Activated T-cell treated with anti-CD3 and anti-CD28 coated beads, Interleukin-2, amount 50 U/mL, for 24 hours (primary cell): Measurements from ENCODE around the gene TRPC4AP.
A peak's percentile ranks its signal among the peaks of the same experiment; 100 is the strongest.

Experiments used
- DNase-seq: peaks from one replicate; pipeline ENCODE4 v3.0.0-alpha.2; 2020
- H3K27ac Mint-ChIP-seq: 2 replicates; pipeline ENCODE4 v1.8.0; 2020; ENCODE audit warnings: mild to moderate bottlenecking, mixed read lengths
- H3K27me3 Mint-ChIP-seq: 2 replicates; pipeline ENCODE4 v1.8.0; 2020; ENCODE audit warnings: mixed read lengths
- H3K36me3 Mint-ChIP-seq: 2 replicates; pipeline ENCODE4 v1.8.0; 2020; ENCODE audit warnings: low read depth, mixed read lengths
- H3K4me1 Mint-ChIP-seq: 2 replicates; pipeline ENCODE4 v1.8.0; 2020; ENCODE audit warnings: low read depth, mixed read lengths
- H3K4me3 Mint-ChIP-seq: 2 replicates; pipeline ENCODE4 v1.8.0; 2020; ENCODE audit warnings: mild to moderate bottlenecking, moderate library complexity, mixed read lengths
- H3K9me3 Mint-ChIP-seq: 2 replicates; pipeline ENCODE4 v1.8.0; 2020; ENCODE audit warnings: mixed read lengths

Gene TRPC4AP

GRCh38 chr20:34956041-34956458, 136.6 kb downstream of the TRPC4AP start:
- Mint-ChIP-seq H3K27ac (peak overlapping the region; percentile 99), H3K27me3 (no peaks in the 10 kb centered on the region), H3K36me3 (peaks cover 23% of the 10 kb centered on the region), H3K4me1 (peaks cover 35% of the 10 kb centered on the region), H3K9me3 (no peaks in the 10 kb centered on the region), H3K4me3 (peak overlapping the region; percentile 98)
- no peak for DNase-seq

- peak; percentile 99 for DNase-seq
- H3K36me3 Mint-ChIP-seq = peaks cover 26% of the 10 kb centered on the region
- peak within 1 kb of the TSS; percentile 99 for H3K27ac Mint-ChIP-seq
- H3K9me3 Mint-ChIP-seq = no peaks in the 10 kb centered on the region
- H3K4me3 Mint-ChIP-seq = peak within 1 kb of the TSS; percentile 98
- H3K4me1 Mint-ChIP-seq = peaks cover 29% of the 10 kb centered on the region
- no peaks in the 10 kb centered on the region for H3K27me3 Mint-ChIP-seq
Observed at GRCh38 chr20:34955231-34956040, 137.2 kb downstream of the TRPC4AP start, which contains the start of the genes GSS and MYH7B. TSS of gene GSS (minus strand) at chr20:34955806. CDS start at chr20:34951852, 3,954 bp downstream. TSS of gene MYH7B (plus strand) at chr20:34955868. CDS start at chr20:34978006, 22,138 bp downstream.

GRCh38 chr20:34954904-34955230, 137.7 kb downstream of the TRPC4AP start:
- DNase-seq = no peak

GRCh38 chr20:34953960-34954359, 138.6 kb downstream of the TRPC4AP start:
- peaks cover 29% of the 10 kb centered on the region for H3K4me1 Mint-ChIP-seq
- H3K36me3 Mint-ChIP-seq = peaks cover 41% of the 10 kb centered on the region
- no peak overlapping the region for H3K4me3 Mint-ChIP-seq
- no peak for DNase-seq
- no peak overlapping the region for H3K27ac Mint-ChIP-seq
- no peaks in the 10 kb centered on the region for H3K9me3 Mint-ChIP-seq
- no peaks in the 10 kb centered on the region for H3K27me3 Mint-ChIP-seq

More at GRCh38 chr20:34954904-34955230, 137.7 kb downstream of the TRPC4AP start:
- H3K4me3 Mint-ChIP-seq = peak overlapping the region; percentile 98
- H3K27ac Mint-ChIP-seq = peak overlapping the region; percentile 99
- peaks cover 29% of the 10 kb centered on the region for H3K4me1 Mint-ChIP-seq
- peaks cover 32% of the 10 kb centered on the region for H3K36me3 Mint-ChIP-seq
- no peaks in the 10 kb centered on the region for H3K9me3 Mint-ChIP-seq
- no peaks in the 10 kb centered on the region for H3K27me3 Mint-ChIP-seq

- Mint-ChIP-seq H3K4me3 (no peak overlapping the region), H3K27ac (no peak overlapping the region), H3K36me3 (peaks cover 47% of the 10 kb centered on the region), H3K9me3 (no peaks in the 10 kb centered on the region), H3K4me1 (peaks cover 29% of the 10 kb centered on the region), H3K27me3 (no peaks in the 10 kb centered on the region)
- no peak for DNase-seq
Observed at GRCh38 chr20:34952671-34953070, 139.9 kb downstream of the TRPC4AP start.
